ENCODE measurements around the gene CYP46A1.

CYP46A1 gene

GRCh38 chr14:99742509-99743487 lies 58.7 kb downstream of the CYP46A1 start:
- Histone ChIP-seq H3K9me3 (ENCODE audit: control insufficient read depth, insufficient read depth, low read depth, low read length) (no peaks in the 10 kb centered on the region), H3K27ac (ENCODE audit: extremely low read depth, low read depth, low read length) (no peak overlapping the region), H3K4me1 (ENCODE audit: control insufficient read depth, insufficient read depth, low read length) (peaks cover 29% of the 10 kb centered on the region), H3K4me3 (ENCODE audit: low read depth, low read length) (no peak overlapping the region), H3K36me3 (ENCODE audit: control insufficient read depth in 2 of 2, insufficient read depth in 1 of 2, low read length in 2 of 2) (no peaks in the 10 kb centered on the region)
- ChIA-PET POLR2A (no interaction called here), CTCF (interaction anchor here (0.5 to 1.2 kb wide), 3 partner anchors 143 to 204 kb away, joined by 3 to 6 read pairs (median 5); no protein-coding TSS in a partner anchor)
- TF ChIP-seq BCL11A (tag by site-specific recombination; IDR thresholded peaks at IDR 0.05; ENCODE audit: low read depth) = no peak
- no peak for TF ChIP-seq ZNF341 (tag by site-specific recombination; IDR thresholded peaks at IDR 0.05; ENCODE audit: low read depth)
- no peak for TF ChIP-seq ZNF529 (tag by site-specific recombination; IDR thresholded peaks at IDR 0.05; ENCODE audit: insufficient replicate concordance)
- no peak for TF ChIP-seq ZNF223 (tag by site-specific recombination; IDR thresholded peaks at IDR 0.05)
- TF ChIP-seq ZNF664 (tag by site-specific recombination; IDR thresholded peaks at IDR 0.05) = no peak
- TF ChIP-seq, protein P1, sequence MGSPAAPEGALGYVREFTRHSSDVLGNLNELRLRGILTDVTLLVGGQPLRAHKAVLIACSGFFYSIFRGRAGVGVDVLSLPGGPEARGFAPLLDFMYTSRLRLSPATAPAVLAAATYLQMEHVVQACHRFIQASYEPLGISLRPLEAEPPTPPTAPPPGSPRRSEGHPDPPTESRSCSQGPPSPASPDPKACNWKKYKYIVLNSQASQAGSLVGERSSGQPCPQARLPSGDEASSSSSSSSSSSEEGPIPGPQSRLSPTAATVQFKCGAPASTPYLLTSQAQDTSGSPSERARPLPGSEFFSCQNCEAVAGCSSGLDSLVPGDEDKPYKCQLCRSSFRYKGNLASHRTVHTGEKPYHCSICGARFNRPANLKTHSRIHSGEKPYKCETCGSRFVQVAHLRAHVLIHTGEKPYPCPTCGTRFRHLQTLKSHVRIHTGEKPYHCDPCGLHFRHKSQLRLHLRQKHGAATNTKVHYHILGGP (tag by site-specific recombination; IDR thresholded peaks at IDR 0.05) = no peak
- TF ChIP-seq YY2 (tag by site-specific recombination; IDR thresholded peaks at IDR 0.05) = no peak
- no peak for TF ChIP-seq SCRT1 (tag by site-specific recombination; IDR thresholded peaks at IDR 0.05; ENCODE audit: borderline replicate concordance)
- TF ChIP-seq ZNF830 (tag by site-specific recombination; IDR thresholded peaks at IDR 0.05; ENCODE audit: low read depth) = no peak
- no peak for TF ChIP-seq ZNF26 (tag by site-specific recombination; IDR thresholded peaks at IDR 0.05)
- no peak for TF ChIP-seq ZSCAN30 (tag by site-specific recombination; IDR thresholded peaks at IDR 0.05)
- TF ChIP-seq TSHZ1 (tag by site-specific recombination; IDR thresholded peaks at IDR 0.05; ENCODE audit: borderline replicate concordance) = no peak
- no peak for TF ChIP-seq ZNF132 (tag by site-specific recombination; IDR thresholded peaks at IDR 0.05; ENCODE audit: borderline replicate concordance)
- TF ChIP-seq ZNF549 (tag by site-specific recombination; IDR thresholded peaks at IDR 0.05) = no peak
- TF ChIP-seq ZNF324 (tag by site-specific recombination; IDR thresholded peaks at IDR 0.05) = no peak
- TF ChIP-seq ZFHX2 (tag by site-specific recombination; conservative IDR thresholded peaks at IDR 0.05) = no peak
- no peak for TF ChIP-seq ZBTB20 (tag by site-specific recombination; IDR thresholded peaks at IDR 0.05)
- no peak for TF ChIP-seq ZNF843 (tag by site-specific recombination; IDR thresholded peaks at IDR 0.05)
- TF ChIP-seq, protein P2, sequence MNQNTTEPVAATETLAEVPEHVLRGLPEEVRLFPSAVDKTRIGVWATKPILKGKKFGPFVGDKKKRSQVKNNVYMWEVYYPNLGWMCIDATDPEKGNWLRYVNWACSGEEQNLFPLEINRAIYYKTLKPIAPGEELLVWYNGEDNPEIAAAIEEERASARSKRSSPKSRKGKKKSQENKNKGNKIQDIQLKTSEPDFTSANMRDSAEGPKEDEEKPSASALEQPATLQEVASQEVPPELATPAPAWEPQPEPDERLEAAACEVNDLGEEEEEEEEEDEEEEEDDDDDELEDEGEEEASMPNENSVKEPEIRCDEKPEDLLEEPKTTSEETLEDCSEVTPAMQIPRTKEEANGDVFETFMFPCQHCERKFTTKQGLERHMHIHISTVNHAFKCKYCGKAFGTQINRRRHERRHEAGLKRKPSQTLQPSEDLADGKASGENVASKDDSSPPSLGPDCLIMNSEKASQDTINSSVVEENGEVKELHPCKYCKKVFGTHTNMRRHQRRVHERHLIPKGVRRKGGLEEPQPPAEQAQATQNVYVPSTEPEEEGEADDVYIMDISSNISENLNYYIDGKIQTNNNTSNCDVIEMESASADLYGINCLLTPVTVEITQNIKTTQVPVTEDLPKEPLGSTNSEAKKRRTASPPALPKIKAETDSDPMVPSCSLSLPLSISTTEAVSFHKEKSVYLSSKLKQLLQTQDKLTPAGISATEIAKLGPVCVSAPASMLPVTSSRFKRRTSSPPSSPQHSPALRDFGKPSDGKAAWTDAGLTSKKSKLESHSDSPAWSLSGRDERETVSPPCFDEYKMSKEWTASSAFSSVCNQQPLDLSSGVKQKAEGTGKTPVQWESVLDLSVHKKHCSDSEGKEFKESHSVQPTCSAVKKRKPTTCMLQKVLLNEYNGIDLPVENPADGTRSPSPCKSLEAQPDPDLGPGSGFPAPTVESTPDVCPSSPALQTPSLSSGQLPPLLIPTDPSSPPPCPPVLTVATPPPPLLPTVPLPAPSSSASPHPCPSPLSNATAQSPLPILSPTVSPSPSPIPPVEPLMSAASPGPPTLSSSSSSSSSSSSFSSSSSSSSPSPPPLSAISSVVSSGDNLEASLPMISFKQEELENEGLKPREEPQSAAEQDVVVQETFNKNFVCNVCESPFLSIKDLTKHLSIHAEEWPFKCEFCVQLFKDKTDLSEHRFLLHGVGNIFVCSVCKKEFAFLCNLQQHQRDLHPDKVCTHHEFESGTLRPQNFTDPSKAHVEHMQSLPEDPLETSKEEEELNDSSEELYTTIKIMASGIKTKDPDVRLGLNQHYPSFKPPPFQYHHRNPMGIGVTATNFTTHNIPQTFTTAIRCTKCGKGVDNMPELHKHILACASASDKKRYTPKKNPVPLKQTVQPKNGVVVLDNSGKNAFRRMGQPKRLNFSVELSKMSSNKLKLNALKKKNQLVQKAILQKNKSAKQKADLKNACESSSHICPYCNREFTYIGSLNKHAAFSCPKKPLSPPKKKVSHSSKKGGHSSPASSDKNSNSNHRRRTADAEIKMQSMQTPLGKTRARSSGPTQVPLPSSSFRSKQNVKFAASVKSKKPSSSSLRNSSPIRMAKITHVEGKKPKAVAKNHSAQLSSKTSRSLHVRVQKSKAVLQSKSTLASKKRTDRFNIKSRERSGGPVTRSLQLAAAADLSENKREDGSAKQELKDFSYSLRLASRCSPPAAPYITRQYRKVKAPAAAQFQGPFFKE (tag by site-specific recombination; IDR thresholded peaks at IDR 0.05; ENCODE audit: borderline replicate concordance) = no peak
